M059J (cell line): ENCODE results near the gene TACC3. TPM values are rescaled to one million over a fixed set of nuclear protein-coding genes. Genes with fewer than 3 reads are reported as not detected.

ENCODE experiments used
- DNase-seq: peaks from one replicate; pipeline ENCODE4 v3.0.0-alpha.2; 2012; ENCODE audit warnings: low read depth
- total RNA-seq: library from RNA; depleted of rRNA; stranded (reverse); fragments of >200 nt; shearing (Covaris generic); gene quantifications from 2 replicates; pipeline ENCODE4 v1.2.3, GENCODE V29; 2014

Gene TACC3
- total RNA-seq, 1 experiment from 2014 or later: 40.6 TPM

DNA sequence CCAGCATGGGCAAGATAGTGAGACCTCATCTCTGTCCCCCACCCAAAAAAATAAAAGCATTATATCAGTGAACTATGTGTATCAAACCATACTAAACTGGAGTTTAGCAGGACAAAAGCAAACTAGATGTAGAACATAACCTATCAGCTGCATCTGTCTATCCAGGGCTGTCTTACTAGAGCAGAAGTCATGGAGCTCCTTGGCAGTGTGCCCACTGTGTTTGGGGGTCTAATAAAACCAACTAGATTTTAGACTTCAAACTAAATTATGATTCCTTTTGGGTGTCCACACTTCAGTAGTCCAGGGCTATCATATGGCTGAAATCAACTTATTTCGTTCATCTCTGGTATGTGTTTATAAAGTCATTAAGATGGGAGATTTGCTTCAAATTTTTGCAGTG lies 17.5 kb upstream of the TACC3 start:
- DNase-seq: no peak

GRCh38 chr4:1705732-1706131 lies 15.6 kb upstream of the TACC3 start:
- DNase-seq: no peak

DNA sequence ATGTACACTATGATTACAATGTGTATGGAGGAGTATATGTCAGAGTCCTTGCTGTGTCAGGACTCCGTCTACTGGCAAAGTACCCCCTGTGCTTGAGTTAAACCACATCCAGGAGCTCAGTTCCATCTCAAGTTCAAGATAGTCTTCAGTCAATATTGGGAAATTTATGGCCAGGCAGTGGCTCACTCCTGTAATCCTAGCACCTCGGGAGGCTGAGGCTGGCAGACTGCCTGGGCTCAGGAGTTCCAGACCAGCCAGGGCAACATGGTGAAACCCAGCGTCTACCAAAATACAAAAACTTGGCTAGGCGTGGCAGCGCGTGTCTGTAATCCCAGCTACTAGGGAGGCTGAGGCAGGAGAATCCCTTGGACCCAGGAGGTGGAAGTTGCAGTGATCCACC lies 15.0 kb upstream of the TACC3 start:
- no peak for DNase-seq

GRCh38 chr4:1708581-1708980 lies 12.7 kb upstream of the TACC3 start:
- DNase-seq: no peak

DNA sequence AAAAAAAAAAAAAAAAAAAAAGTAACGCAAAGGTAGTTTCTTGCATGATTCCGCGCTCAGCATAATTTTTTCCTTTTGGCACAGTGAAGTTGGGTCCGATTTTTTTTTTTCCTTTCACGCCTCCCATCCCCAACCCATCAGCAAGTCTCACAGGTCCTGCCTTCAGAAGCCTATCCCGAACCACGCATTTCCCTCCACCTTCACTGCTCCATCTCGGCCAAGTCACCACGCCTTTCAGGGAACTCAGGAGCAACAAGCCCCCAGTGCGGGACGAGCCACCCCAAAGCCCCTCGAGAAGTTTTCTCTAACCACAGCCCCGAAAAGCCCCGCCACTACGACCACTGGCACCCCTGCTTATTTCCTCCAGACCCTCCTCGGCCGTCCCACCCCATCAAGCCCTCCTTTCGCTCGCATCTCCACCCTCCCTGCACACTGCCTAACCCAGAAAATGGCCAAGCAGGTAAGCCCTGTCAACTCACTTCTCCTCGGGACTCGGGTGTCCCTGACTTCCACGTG lies 10.2 kb upstream of the TACC3 start:
- DNase-seq: no peak

- DNase-seq: peak; percentile 52
These were observed 9.6 kb upstream of the TACC3 start for GRCh38 chr4:1711571-1712215.

DNA sequence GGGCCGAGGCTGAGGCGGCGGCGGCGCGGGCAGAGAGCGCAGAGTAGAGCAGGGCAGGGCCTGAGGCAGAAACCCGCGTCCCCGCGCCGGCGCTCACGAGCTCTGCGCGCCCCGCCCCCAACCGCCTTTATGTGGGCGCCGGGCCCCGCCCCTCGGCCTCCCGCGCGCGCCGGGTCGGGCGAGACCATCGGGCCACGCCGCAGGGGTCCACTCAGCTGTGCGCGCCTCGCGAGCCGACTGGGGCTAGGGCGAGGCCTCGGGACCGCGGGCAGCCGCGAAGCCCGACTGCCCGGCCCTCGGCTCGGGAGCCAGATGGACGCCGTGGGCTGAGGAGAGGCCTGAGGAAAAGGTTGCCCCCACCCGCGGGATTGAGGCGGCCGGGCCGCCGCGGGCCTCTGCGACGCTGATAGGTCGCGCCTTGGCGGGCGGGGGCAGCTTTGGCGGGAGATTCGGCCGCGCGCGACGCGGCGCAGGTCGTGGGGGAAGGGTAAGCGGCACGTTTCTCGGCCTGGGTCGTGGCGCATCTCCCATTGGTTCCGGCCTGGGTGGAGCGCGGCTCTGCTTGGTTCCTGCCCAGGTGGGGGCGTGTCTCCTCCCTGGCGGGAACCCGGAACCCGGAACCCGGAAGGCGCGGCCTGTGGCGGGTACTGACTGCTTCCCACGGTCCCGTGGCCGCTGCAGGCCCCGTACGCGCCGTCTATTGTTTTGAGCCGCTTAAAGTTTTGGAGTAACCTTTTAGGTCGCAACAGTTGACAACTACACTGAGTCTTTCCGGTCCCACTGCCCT lies 8.9 kb upstream of the TACC3 start, which contains the start of gene SLBP:
Gene SLBP (minus strand): TSS at position 104 of the 787 bp plus-strand sequence. CDS start 131 bp downstream, outside the sequence.
- peak; percentile 93 for DNase-seq

DNA sequence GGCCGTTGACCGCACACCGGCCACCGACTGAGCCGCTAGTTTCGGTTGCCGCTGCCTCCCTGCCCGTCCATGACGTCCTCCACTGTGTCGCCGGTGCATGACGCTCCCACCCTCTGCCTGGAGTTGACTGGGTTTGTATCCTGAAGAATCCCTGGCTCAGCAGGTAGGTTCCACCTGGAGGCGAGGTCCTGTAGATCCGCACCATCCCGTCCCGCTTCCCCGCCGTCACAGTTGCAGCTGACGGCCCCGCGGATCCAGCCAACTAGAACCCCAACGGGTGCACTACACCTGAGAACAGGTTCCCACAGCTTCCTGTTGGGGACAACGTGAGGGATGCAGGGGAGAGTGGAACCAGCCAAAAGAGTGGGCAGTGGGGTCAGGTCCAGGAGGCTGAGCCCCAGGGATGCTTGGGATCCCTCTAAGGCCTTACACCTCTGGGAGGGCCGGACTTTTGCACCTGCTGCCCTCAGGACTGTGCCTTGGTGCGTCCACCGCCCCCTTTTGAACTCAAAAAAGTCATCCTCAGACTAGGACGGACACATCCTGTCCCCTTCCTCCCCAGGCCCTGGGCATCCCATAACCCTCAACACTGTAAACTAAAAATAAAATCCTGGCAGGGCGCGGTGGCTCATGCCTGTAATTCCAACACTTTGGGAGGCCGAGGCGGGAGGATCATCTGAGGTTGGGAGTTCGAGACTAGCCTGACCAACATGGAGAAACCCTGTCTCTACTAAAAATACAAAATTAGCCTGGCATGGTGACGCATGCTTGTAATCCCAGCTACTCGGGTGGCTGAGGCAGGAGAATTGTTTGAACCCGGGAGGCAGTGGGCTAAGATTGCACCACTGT lies 8.1 kb upstream of the TACC3 start:
- DNase-seq: no peak

- peak; percentile 60 for DNase-seq
These were observed 6.9 kb upstream of the TACC3 start for GRCh38 chr4:1714303-1715001.

- no peak for DNase-seq
These were observed 6.1 kb upstream of the TACC3 start for GRCh38 chr4:1715002-1715758.

DNA sequence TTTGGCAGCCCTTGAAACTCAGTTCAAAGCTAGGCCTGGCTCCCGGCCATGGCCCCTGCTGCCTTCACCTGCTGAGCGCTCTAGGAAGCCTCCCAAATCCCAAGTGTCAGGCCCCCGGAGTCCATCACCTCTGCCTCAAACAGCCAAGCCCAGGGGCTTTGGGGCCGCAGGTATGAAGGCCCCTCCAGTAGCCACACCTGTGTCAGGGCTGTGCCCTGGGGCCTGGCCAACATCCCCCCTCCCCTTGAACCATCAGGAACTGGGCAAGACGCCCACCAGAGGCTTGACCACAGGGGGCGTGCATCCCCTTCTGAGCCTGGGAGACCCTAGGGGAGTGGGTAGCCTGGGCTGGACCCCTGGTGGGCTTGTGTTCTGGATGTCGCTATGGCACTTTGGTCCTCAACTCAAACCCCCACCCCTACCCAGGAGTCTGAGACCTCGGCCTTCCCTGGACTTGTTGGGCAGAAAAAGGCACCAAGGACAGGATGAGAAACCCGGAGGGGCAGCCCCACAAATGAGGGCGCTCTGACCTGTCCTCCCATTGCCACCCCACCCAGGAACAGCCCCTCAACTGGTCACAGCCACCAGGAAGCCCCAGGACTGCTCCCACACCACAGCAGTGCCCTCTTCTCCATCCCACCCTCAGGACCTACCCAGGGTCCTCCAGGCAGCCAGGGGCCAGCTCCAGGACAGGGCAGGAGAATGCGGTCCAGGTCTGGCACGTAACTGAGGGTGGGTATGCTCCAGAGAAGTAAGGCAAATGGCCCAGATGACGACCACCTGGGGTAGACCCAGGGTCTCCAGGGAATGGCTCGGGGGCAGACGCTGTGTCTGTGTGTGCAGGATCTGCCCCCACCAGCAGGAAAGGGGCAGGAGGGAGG lies 5.0 kb upstream of the TACC3 start:
- no peak for DNase-seq

DNA sequence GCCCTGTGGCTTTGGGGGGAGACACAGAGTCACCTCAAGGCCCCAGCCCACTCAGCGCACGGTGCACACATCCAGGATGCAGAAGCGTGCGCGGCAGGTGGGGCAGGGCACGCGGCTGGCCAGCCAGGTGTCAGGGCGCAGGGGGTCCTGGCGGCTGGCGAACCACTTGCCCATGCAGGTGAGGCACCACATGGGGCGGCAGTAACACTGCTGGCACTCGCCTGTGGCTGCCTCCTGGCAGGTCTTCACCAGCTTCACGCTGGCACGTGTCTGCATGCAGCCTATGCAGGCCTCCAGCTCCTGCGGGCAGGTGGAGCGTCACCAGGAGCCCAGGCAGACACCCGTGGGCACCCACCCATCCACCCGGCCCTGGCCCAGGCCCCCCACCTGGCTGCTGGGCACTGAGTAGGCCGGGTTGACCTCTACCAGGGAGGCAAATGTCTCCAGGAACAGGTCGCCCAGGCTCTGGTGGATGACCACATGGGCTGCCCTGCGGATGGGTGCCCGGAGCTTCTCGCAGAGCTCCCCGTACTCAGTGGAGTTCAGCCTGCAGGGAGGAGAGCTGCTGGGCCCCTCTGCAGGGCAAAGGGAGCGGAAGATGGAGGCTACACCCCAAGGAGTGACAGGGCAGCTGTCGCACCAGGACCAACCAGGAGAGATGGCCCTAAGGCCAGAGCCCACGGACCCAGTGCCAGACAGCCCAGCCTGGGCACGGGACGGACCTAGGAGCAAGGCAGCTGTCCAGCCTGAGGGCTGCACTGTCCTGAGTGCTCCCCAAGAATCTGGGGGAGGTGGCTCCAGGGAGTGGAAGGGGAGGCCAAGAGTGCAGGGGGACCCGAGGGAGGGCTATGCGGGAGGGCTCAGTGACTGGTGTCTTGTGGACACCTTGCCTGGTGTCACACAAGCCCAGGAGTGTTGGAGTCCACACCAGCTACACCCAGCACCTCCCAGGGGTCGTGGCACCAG lies 3.9 kb upstream of the TACC3 start:
- DNase-seq: no peak

GRCh38 chr4:1718095-1718850 lies 3.0 kb upstream of the TACC3 start:
- DNase-seq: no peak

DNA sequence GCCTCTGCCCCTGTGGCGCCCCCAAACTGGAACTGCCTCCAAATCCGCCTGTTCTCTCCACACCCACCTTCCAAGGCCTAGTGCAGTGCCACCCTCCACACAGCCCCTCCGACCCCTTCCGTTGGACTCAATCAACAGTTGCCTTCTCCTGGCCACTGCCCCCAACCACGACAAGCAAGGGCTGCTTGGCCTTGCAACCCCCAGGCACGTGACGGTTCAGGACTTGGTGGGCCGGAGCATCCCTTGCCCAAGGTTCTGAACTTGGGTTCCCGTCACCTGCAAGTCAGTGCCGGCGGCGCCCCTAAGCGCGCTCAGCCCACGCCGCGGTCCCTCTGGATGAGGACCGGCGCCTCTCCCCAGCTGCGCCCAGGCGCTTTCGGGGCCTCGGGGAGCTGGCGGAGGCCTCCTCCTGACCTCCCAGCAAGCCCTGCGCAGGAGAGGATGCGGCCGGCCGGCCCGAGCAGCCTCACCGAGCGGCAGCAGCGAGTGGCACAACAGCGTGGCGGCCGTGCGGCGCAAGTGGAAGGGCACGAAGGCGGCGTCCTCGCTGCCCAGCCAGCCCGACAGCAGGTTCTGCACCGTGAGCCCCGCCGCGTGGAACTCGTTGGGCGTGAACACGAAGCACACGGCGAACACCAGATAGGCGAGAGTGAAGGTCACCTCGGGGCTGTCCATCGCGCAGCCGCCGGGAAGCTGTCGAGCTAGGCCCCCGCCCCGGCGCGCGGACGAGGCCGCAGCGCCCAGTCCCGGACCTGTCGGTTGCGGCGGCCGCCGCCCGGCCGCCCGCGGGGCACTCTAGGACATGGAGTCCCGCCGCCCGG lies 948 bp upstream of the TACC3 start:
- DNase-seq: peak; percentile 51

GRCh38 chr4:1721666-1722550 lies 587 bp downstream of the TACC3 start:
- DNase-seq: no peak
